ENCODE results near the gene SUCLG2.

Gene SUCLG2

DNA sequence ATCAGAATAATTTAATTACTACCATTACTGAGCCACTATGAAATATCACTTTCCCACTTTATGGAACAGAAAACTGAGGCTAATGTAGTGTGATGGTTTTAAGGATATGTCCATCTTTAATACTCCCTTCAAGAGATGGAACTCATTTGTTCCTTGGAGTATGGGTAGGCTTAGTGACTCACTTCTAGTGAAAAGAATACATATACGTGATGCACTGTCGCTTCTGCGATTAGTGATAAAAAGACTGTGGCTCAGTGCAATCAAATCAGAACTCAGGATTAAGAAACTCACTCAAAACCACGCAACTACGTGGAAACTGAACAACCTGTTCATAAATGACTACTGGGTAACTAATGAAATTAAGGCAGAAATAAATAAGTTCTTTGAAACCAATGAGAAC lies 216.6 kb downstream of the SUCLG2 start:
- DNase-seq, result no peak

- DNase-seq, result no peak
Observed at GRCh38 chr3:67437090-67437489, 217.3 kb downstream of the SUCLG2 start.

DNA sequence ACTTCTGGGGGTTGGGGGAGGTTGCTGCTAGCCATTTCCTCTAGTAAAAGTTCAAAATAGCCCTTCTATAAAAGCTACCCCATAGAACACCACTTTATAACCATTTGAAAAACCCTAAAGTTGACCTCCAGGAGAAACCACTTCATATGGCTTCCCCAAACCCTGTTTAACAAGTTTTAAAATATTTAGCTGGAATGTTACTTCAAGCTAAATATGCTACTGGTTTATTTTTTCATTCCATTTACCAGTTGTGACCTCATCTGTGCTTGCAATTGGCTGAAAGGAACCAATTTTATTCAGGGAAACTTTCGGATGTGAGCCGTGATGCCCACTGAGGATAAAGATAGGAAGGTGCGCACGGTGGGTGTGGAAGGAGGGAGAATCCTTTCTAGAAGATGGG lies 221.3 kb downstream of the SUCLG2 start:
- DNase-seq, result no peak

DNA sequence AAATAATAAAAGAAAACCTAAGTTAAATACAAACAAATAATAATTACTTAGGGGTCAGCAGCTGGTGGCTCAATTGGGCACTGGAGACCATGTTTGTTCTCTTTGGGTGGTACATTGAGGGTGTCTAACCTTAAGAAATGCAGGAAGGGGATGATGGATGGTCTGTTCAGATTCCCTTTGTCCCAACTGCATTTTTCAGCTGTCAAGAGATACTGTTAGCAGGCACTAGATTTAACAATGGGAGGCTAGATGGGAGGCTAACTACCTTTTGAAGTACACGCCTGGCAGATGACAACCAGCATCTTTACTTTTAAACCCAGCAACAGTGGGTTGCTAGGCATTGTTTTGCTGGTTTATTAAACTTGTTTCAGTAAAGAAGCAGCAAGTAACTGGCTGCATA lies 222.5 kb downstream of the SUCLG2 start:
- no peak for DNase-seq

DNA sequence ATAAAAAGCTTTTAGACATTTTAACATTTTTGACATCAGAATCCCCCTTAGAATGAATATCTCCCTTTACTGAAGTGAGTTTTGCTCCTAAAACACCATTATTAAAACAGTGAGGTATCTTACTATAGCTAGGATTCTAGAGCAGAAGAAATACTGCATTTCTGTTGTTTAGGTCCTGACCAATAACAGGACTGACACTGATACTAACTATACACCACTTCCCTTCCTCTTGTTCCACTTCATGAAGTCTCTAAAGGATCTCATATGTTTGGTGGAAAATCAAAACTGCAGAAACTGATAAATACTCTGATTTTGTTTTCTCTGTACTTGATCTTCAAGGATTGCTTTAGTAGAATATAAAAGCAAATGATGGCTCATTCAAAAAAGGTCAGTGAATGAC lies 230.7 kb downstream of the SUCLG2 start:
- no peak for DNase-seq

DNA sequence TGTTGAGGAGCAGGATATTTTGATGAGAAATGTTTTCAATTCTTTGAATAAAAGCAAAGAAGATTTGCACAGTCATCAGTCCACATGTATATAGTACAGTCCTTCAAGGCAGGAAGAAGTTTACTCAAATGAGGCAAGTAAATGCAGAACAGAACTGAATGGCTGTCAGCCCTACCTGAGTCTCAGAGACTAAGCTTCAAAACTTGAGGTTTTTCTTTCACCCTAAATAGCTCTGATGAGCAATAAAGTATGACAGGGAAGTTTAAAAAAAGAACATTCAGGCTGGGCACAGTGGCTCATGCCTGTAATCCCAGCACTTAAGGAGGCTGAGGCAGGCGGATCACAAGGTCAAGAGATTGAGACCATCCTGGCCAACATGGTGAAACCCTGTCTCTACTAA lies 232.5 kb downstream of the SUCLG2 start:
- no peak for DNase-seq

DNA sequence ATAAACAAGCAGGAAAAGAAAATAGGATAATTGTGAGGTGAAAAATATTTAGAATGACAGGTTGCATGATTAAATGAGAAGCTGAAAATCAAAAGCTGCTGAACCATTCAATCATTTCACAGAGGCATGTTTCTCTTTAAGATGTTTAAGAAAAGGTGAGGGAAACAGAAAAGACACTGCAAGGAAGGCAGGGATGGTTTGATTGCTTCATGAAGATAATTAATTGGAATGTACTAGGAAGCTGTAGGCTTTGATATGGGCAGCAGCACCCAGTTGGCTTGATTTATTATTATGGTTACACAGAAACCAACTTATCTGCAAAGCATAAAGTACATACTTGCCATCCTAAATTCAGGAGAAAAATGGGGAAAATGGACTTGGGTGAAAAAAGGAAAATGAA lies 234.6 kb downstream of the SUCLG2 start:
- DNase-seq, result no peak

DNA sequence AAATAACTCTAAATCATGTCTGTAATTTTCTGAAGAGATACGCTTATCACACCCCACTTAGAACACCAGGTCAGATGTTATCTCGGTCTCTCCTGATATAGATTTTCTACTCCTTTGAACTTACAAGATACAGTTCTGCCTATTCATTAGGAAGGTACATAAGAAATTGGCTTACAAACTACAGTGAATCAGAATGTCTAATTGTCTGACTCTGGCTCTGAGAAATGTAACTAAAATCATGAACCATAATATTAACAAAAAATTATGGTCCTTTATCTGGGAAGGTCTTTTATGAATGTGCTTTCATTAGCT lies 235.2 kb downstream of the SUCLG2 start:
- no peak for DNase-seq

GRCh38 chr3:67418426-67419217 lies 235.8 kb downstream of the SUCLG2 start:
- DNase-seq, result no peak

DNA sequence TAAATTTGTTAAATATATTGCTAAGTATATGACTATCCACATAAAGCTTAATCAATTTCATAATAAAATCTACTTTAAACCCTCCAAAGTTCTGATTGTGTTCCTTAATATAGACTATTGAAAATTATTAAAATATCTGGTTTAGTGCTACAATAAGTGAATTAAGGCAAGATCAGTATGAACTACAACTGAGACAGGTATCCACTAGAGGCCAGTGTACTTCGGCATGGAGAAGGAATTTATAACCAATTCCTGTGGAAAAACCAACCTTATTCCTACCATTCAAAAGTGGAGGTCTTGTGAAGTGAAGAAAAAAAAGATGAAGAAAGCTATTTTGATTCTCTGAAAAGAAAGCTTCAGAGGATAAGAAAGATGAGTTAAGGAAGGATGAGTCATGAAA lies 237.7 kb downstream of the SUCLG2 start:
- DNase-seq, result no peak

DNA sequence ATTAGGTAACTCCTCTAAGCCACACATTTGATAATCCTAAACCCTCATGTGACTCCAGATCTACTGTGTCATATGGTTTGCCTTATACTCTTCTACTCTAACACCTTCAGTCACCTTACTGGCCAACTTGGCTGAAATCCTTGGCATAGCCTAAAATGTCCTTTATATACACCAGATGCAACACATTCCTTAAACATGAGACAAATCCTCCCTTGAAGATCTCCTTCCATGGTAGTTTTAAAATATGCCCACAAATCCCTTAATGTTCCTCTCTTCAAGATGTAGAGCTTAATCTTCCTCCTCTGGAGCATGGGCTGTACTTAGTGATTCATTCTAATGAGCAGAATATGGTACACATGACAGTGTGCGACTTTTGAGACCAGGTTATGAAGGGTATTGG lies 238.9 kb downstream of the SUCLG2 start:
- no peak for DNase-seq

- no peak for DNase-seq
Observed at GRCh38 chr3:67414740-67415139, 239.7 kb downstream of the SUCLG2 start.

DNA sequence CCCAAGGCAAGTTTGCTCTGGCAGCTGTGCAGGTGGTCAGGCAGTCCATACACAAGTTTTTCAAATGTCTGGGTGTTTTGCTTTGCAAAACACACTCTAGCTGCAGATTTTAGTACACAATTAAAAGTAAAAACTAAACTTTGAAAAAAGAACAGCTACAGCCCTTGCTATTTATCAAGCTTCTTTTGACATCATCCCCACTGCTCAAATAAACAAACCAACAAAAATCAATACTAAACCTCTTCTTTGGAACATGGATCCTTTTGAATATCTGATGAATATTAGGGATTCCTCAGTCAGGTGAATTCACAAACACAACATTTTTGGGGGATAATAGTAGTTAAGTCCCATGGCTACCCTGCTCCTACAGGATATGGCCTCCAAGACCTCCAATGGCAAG lies 249.2 kb downstream of the SUCLG2 start:
- DNase-seq, result no peak

- no peak for DNase-seq
Observed at GRCh38 chr3:67402873-67403272, 251.5 kb downstream of the SUCLG2 start.

DNA sequence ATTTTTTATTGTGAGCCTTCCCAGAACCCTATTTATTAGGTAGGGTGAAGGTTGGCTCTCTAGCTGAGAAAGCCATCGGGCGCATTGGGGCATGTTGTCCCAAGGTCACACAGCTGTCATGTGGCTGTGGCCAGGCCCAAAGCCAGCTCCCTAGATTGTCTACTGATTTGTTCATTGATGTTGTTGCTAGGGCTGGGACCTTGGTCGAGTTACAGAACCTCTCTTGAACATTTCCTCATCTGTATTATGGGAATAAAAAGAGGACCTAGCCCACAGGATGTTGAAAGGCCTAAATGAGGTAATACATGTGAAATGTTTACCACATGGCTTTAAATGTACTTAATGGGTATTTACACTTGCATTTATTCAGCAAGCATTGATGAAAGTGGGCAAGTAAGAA lies 252.5 kb downstream of the SUCLG2 start:
- DNase-seq, result no peak

GRCh38 chr3:67400476-67400875 lies 253.9 kb downstream of the SUCLG2 start:
- DNase-seq, result no peak

DNA sequence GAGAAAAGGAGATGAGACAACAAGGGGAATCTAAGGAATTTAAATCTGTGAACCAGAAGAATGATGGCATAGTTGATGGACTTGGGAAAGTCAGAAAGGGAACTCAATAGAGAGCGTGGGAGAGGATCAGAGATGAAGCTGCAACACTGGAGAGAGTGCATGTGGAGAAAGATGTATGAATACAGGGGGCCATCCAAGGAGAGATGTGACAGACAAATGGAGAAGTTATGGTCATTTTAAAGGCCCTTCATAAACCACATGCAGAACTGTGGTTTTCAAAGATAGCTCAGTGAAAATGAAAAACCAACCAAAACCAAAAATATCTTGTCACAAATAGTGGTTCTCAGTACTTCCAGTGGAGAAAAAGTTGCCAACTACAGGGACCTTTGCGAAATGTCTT lies 265.2 kb downstream of the SUCLG2 start:
- no peak for DNase-seq

DNA sequence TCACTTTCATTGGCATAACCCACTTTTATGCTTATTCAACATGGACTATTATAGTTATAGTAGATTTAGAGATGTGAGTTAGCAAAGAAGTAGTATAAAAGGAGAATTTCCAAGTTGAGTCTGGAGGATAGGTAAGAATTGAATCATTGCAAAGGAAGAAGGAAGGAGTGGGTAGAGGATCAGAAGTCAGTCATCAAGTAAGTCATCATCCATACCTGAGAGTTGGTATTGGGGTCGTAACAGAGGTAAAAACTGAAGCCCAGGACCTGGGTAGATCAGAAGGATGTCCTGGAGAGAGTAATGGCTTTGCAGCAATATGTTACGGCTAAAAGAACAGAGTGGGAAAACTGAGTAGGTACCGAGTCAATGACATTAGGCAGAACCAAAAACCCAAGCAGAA lies 265.7 kb downstream of the SUCLG2 start:
- no peak for DNase-seq

DNA sequence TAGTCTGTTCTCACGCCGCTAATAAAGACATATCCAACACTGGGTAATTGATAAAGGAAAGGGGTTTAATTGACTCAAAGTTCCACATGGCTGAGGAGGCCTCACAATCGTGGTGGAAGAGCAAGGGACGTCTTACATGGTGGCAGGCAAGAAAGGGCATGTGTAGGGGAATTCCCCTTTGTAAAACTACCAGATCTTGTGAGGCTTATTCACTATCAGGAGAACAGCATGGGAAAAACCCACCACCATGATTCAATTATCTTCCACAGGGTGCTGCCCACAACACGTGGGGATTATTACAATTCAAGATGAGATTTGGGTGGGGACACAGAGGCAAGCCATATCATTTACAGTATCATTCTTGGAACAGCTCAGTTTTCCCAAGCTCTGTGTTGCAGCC lies 268.0 kb downstream of the SUCLG2 start:
- no peak for DNase-seq

DNA sequence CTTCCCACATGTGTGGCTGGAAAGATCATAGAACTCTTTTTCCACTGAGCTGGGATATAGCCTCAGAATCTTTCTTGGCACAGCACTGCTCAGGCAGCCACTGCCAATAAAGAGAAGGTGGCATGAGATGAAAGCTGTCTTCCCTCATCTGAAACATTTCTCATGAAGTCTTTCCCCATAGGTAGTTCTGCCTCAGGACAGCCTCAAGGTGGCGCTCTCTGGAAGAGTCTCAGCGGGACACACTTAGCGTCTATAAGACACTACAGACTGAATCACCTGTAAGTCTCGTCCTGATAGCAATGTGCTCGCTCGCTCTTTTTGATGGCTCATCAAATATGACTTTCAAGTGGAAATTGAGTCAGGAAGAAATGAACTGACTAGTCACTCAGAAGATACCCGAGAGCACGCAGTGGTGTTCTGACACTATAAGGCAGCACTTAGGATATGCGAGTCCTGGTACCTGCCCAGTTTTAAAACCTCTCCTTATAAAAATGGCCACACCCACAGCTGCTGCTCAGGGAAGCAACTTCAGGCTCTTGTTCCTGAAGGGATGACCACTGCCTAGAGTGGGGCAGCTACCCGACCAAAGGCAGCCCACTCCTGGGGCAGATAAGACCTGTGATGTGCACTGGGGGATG lies 269.5 kb downstream of the SUCLG2 start:
- DNase-seq, result no peak

GRCh38 chr3:67384016-67384415 lies 270.4 kb downstream of the SUCLG2 start:
- DNase-seq, result no peak

GRCh38 chr3:67383379-67383778 lies 271.0 kb downstream of the SUCLG2 start:
- DNase-seq, result no peak

DNA sequence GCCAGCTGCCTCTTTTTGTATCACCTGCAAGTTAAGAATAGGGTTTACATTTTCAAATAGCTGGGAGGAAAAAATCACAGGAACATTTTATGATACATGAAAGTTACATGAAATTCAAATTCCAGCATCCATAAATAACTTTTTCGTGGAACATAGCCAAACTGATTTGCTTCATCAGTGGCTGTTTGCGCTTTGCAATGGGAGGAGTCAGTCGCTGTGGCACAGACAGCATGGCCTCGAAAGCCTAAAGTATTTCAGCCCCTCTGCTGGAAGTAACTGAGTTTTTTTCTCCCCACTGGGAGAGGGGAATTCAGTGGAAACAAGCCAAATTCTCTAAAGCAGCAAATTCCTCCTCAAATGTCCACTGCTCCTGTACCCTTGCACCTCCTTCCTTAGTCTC lies 271.9 kb downstream of the SUCLG2 start:
- DNase-seq, result no peak

DNA sequence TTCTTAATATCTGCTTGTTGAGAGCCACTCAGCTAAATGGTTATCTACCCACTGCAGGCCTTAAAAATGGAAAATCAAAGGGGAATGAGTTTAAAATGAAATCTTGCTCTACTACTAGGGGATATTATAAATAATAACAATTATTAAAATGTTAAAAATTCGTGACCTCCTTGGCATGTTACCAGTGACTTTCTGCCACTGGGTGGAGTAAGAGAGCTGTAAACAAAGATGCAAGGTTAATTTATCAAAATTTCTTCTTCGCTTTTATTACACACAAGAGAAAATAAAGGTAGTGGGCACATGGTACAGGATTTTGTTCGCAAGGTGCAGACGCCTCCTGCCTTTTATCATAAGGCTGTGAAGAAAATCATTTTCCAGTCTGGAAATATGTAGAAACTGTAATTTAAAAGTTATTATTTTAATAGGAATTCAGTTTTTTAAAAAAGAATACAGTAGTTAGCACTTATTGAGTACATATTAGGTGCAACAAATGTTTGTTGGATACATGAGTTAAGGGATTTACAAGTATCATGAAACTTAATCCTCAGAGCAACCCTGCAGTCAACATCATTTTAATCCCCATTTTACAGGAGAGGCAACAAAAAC lies 272.6 kb downstream of the SUCLG2 start:
- DNase-seq, result no peak

GRCh38 chr3:67380118-67380517 lies 274.3 kb downstream of the SUCLG2 start:
- DNase-seq, result no peak
